Endothelial cell of umbilical vein (primary cell): ENCODE results near the gene PFDN4.

Experiments used
- EZH2 ChIP-seq: IDR thresholded peaks from 2 replicates; pipeline ENCODE4 v1.6.1; 2012; ENCODE audit warnings: borderline replicate concordance, low read depth, mild to moderate bottlenecking, moderate library complexity, low read length, inconsistent platforms; ENCODE audit not compliant: severe bottlenecking
- POLR2A ChIP-seq: IDR thresholded peaks from 2 replicates; pipeline ENCODE4 v1.6.1; 2012; ENCODE audit warnings: low read depth, mild to moderate bottlenecking, control low read depth, low read length
- POLR2AphosphoS5 ChIP-seq: IDR thresholded peaks from 2 replicates; pipeline ENCODE4 v1.6.1; 2012; ENCODE audit warnings: low read depth, mild to moderate bottlenecking, control low read depth, low read length, moderate library complexity; ENCODE audit not compliant: insufficient read depth
- TF ChIP-seq, protein P1 (sequence below), 2 donors: IDR thresholded peaks; 1 replicate in 1 of 2; 2 replicates in 1 of 2; pipeline ENCODE4 v1.5.1; 2011; ENCODE audit warnings: low read length in 2 of 2, mild to moderate bottlenecking in 2 of 2, moderate library complexity in 2 of 2, control low read depth in 1 of 2, inconsistent platforms in 1 of 2, low read depth in 1 of 2; ENCODE audit not compliant: insufficient read depth in 1 of 2; ENCODE audit errors: extremely low read depth in 1 of 2

DNA sequence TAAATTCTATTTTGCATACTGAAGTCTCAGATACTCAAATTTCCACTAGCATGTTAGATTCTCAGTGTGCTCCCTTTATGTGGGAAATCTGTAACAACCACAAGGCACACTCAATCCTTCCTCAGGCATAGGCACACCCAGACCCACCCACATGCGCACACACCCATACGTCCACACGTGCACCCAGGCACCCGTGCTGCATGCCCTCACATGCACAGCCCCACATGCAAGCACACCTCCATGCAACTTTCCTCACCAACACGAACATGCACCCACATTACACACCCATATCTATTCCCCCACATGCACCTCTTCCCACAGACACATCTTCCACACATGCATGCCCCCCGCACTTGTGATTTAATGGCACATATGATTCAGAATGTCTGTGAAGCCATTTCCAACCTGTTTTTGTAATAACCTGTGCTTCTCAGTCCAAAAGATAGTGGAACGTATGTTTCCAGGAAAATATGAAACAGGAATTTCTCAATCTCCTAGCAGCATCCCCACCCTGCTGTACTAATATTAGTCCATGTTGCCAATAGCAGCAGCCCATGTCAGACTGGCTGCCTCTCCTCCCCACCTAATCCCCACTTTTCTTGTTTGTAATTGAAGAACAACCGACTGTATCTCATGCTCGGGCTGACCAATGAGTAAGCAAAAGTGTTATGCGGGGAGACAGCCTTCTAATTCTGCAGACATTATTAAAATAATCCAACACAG lies 22.8 kb upstream of the PFDN4 start:
- TF ChIP-seq POLR2A (no peak), EZH2 (no peak), POLR2AphosphoS5 (no peak)
- TF ChIP-seq, protein P1, sequence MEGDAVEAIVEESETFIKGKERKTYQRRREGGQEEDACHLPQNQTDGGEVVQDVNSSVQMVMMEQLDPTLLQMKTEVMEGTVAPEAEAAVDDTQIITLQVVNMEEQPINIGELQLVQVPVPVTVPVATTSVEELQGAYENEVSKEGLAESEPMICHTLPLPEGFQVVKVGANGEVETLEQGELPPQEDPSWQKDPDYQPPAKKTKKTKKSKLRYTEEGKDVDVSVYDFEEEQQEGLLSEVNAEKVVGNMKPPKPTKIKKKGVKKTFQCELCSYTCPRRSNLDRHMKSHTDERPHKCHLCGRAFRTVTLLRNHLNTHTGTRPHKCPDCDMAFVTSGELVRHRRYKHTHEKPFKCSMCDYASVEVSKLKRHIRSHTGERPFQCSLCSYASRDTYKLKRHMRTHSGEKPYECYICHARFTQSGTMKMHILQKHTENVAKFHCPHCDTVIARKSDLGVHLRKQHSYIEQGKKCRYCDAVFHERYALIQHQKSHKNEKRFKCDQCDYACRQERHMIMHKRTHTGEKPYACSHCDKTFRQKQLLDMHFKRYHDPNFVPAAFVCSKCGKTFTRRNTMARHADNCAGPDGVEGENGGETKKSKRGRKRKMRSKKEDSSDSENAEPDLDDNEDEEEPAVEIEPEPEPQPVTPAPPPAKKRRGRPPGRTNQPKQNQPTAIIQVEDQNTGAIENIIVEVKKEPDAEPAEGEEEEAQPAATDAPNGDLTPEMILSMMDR (IDR thresholded peaks at IDR 0.05; ENCODE audit: extremely low read depth in 1 of 2, insufficient read depth in 1 of 2, low read depth in 1 of 2, low read length in 2 of 2): no peak
